HCT116 (cell line): ENCODE measurements around the gene MAP3K6.

Experiments
- ATF3 ChIP-seq: IDR thresholded peaks from 2 replicates; pipeline ENCODE4 v1.6.1; 2012
- EZH2 ChIP-seq: fragments of 200-600 bp; sonication (generic); IDR thresholded peaks from 2 replicates; pipeline ENCODE4 v1.6.1; 2017; ENCODE audit warnings: antibody characterized with exemption, mixed run types
- JUND ChIP-seq: IDR thresholded peaks from 2 replicates; pipeline ENCODE4 v1.6.1; 2012
- RAD21 ChIP-seq: IDR thresholded peaks from 2 replicates; pipeline ENCODE4 v1.6.1; 2012; ENCODE audit warnings: low read depth, mild to moderate bottlenecking
- ZNF274 ChIP-seq: fragments of 200-500 bp; sonication (Bioruptor generic); IDR thresholded peaks from 2 replicates; pipeline ENCODE4 v1.6.1; 2014; ENCODE audit warnings: mild to moderate bottlenecking, low read depth, low read length, inconsistent platforms
- TF ChIP-seq, protein P1 (sequence below), 3 experiments: fragments of 200-600 bp in 1 of 3; sonication (generic) in 1 of 3; IDR thresholded peaks in 2 of 3; conservative IDR thresholded peaks in 1 of 3; 2 replicates each; pipeline ENCODE4 v1.5.1; 2012 to 2017; ENCODE audit warnings: low read depth in 2 of 3, low read length in 2 of 3, antibody characterized with exemption in 1 of 3, borderline replicate concordance in 1 of 3, control low read depth in 1 of 3, mild to moderate bottlenecking in 1 of 3, mixed read lengths in 1 of 3, mixed run types in 1 of 3, moderate library complexity in 1 of 3; ENCODE audit not compliant: insufficient read depth in 1 of 3

GRCh38 chr1:27336756-27337155 is 30.0 kb downstream of the MAP3K6 start:
- TF ChIP-seq, protein P1, sequence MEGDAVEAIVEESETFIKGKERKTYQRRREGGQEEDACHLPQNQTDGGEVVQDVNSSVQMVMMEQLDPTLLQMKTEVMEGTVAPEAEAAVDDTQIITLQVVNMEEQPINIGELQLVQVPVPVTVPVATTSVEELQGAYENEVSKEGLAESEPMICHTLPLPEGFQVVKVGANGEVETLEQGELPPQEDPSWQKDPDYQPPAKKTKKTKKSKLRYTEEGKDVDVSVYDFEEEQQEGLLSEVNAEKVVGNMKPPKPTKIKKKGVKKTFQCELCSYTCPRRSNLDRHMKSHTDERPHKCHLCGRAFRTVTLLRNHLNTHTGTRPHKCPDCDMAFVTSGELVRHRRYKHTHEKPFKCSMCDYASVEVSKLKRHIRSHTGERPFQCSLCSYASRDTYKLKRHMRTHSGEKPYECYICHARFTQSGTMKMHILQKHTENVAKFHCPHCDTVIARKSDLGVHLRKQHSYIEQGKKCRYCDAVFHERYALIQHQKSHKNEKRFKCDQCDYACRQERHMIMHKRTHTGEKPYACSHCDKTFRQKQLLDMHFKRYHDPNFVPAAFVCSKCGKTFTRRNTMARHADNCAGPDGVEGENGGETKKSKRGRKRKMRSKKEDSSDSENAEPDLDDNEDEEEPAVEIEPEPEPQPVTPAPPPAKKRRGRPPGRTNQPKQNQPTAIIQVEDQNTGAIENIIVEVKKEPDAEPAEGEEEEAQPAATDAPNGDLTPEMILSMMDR (IDR thresholded peaks at IDR 0.05 in 2 of 3, conservative IDR thresholded peaks at IDR 0.05 in 1 of 3; ENCODE audit: borderline replicate concordance in 1 of 3, insufficient read depth in 1 of 3, low read depth in 2 of 3, low read length in 2 of 3): no peak
- TF ChIP-seq ATF3: no peak
- no peak for TF ChIP-seq RAD21
- no peak for TF ChIP-seq ZNF274
- TF ChIP-seq JUND: no peak
- no peak for TF ChIP-seq EZH2
